ENCODE data around the gene RASSF7. TPM values are rescaled to one million over a fixed set of nuclear protein-coding genes. Genes with fewer than 3 reads are reported as not detected.

RASSF7 gene
- total and polyA plus RNA-seq, 2 donors (not counting 1 experiment from before 2014, with no cell fraction given) = 29.8 to 89.3 TPM

- peaks cover 0 to 3% of the 10 kb centered on the region in 2 donors for H3K4me1 ChIP-seq (ENCODE audit: control insufficient read depth in 2 of 2, insufficient read depth in 2 of 2, low read length in 2 of 2)
- Mint-ChIP-seq H3K27ac (no peak overlapping the region), H3K4me1 (peaks cover 3% of the 10 kb centered on the region), H3K9me3 (ENCODE audit: insufficient read depth) (no peaks in the 10 kb centered on the region), H3K27me3 (no peaks in the 10 kb centered on the region), H3K4me3 (no peak overlapping the region)
- H3K79me2 ChIP-seq (ENCODE audit: control insufficient read depth, insufficient read depth, low read length) = peaks cover 6% of the 10 kb centered on the region
- ATAC-seq (ENCODE audit: low read depth) (no peak), DNase-seq (peak; percentile 22)
- intact Hi-C loops (cut with micrococcal nuclease) = no loop called here
- ChIA-PET POLR2A (no interaction called here), CTCF (interaction anchor here (1.0 kb wide), 1 partner anchor 10 kb away, joined by 3 read pairs; no protein-coding TSS in a partner anchor)
- H3K4me2 ChIP-seq (replicated peaks; ENCODE audit: low read depth, low read length, poor library complexity, severe bottlenecking) = no peak overlapping the region
- no peaks in the 10 kb centered on the region for H3K9me3 ChIP-seq (ENCODE audit: control extremely low read depth in 1 of 3, control insufficient read depth in 2 of 3, insufficient read depth in 1 of 3, low read length in 2 of 3)
- H3K27ac ChIP-seq (ENCODE audit: low read length in 2 of 2) = no peak overlapping the region
- 92% methylated on average over 29 of the region's 29 CpGs for WGBS (ENCODE audit: insufficient coverage)
- no peak overlapping the region for H2AFZ ChIP-seq (ENCODE audit: insufficient read depth, low read depth, low read length, poor library complexity, severe bottlenecking)
- no peak overlapping the region for H3K4me3 ChIP-seq (ENCODE audit: control extremely low read depth in 1 of 5, extremely low read depth in 1 of 5, insufficient read depth in 1 of 5, low read depth in 2 of 5, low read length in 4 of 5)
- no peak overlapping the region for H3K9ac ChIP-seq (ENCODE audit: low read length)
- no peak for TF ChIP-seq EZH2 (IDR thresholded peaks at IDR 0.05; ENCODE audit: borderline replicate concordance, insufficient read depth, low read depth, low read length, poor library complexity, severe bottlenecking)
- no peak for TF ChIP-seq CTCF (IDR thresholded peaks at IDR 0.05)
- H4K20me1 ChIP-seq (ENCODE audit: control insufficient read depth, insufficient read depth, low read length, poor library complexity, severe bottlenecking) = peaks cover 28% of the 10 kb centered on the region
- no peaks in the 10 kb centered on the region for H3K27me3 ChIP-seq (replicated peaks in 1 of 4; ENCODE audit: control extremely low read depth in 1 of 4, control insufficient read depth in 3 of 4, insufficient read depth in 4 of 4, low read length in 3 of 4)
- H3K36me3 ChIP-seq (replicated peaks in 1 of 2; ENCODE audit: control extremely low read depth in 1 of 2, control insufficient read depth in 1 of 2, extremely low read depth in 1 of 2, insufficient read depth in 2 of 2, low read length in 1 of 2) = peaks cover 0 to 25% of the 10 kb centered on the region in 2 experiments
Observed at GRCh38 chr11:528815-529727, 31.7 kb upstream of the RASSF7 start.

All from B cell (primary cell).